Activated CD8-positive, alpha-beta memory T cell treated with anti-CD3 and anti-CD28 coated beads, Interleukin-2, amount 10 ng/mL, durations not matched to agents 7 days and 5 days (primary cell): ENCODE results near the gene ANK3. TPM values are rescaled to one million over a fixed set of nuclear protein-coding genes. Genes with fewer than 3 reads are reported as not detected.

Source experiments
- ATAC-seq: fragments of 150-1000 bp; cut with Tn5 transposase; one replicate; pipeline ENCODE4 v1.10.0; 2021; ENCODE audit warnings: moderate library complexity
- CTCF ChIA-PET: fragments of 350-600 bp; sonication (Branson Sonifier 250); formaldehyde crosslinking; loops from one replicate; lab custom pipeline; 2021; ENCODE audit warnings: antibody characterized with exemption; lab: Charles Lee
- DNase-seq: peaks from one replicate; pipeline ENCODE4 v3.0.0-alpha.2; 2020
- H3K27ac Mint-ChIP-seq: one replicate; pipeline ENCODE4 v1.8.0; 2021; ENCODE audit warnings: mild to moderate bottlenecking, mixed read lengths
- H3K27me3 Mint-ChIP-seq: one replicate; pipeline ENCODE4 v1.8.0; 2021; ENCODE audit warnings: mixed read lengths
- H3K36me3 Mint-ChIP-seq: one replicate; pipeline ENCODE4 v1.8.0; 2021; ENCODE audit warnings: mild to moderate bottlenecking, mixed read lengths
- H3K4me1 Mint-ChIP-seq: one replicate; pipeline ENCODE4 v1.8.0; 2021; ENCODE audit warnings: mixed read lengths
- H3K4me3 Mint-ChIP-seq: one replicate; pipeline ENCODE4 v1.8.0; 2021; ENCODE audit warnings: mild to moderate bottlenecking, moderate library complexity, mixed read lengths
- H3K9me3 Mint-ChIP-seq: one replicate; pipeline ENCODE4 v1.8.0; 2022; ENCODE audit warnings: low read depth, mixed read lengths
- total RNA-seq, 2 experiments: library from RNA; stranded (reverse); gene quantifications; one replicate each; pipeline ENCODE4 v1.2.3, GENCODE V29; 2021

ANK3 gene
- total RNA-seq, 2 experiments from 2014 or later = 2.9 to 10.6 TPM

- CTCF ChIA-PET = no interaction called here
- Mint-ChIP-seq H3K4me3 (no peak overlapping the region), H3K27me3 (no peaks in the 10 kb centered on the region), H3K36me3 (no peaks in the 10 kb centered on the region), H3K27ac (no peak overlapping the region), H3K4me1 (no peaks in the 10 kb centered on the region), H3K9me3 (no peaks in the 10 kb centered on the region)
- ATAC-seq (no peak), DNase-seq (no peak)
These were observed 26.5 kb downstream of the ANK3 start for GRCh38 chr10:60363187-60363586.

- DNase-seq (no peak), ATAC-seq (no peak)
- CTCF ChIA-PET = no interaction called here
- no peaks in the 10 kb centered on the region for H3K27me3 Mint-ChIP-seq
- no peak overlapping the region for H3K4me3 Mint-ChIP-seq
- no peaks in the 10 kb centered on the region for H3K4me1 Mint-ChIP-seq
- no peak overlapping the region for H3K27ac Mint-ChIP-seq
- H3K9me3 Mint-ChIP-seq = no peaks in the 10 kb centered on the region
- no peaks in the 10 kb centered on the region for H3K36me3 Mint-ChIP-seq
These were observed 27.2 kb downstream of the ANK3 start for GRCh38 chr10:60362461-60362860.

- no peak for DNase-seq
- no peak overlapping the region for H3K4me3 Mint-ChIP-seq
- H3K36me3 Mint-ChIP-seq = no peaks in the 10 kb centered on the region
- H3K9me3 Mint-ChIP-seq = no peaks in the 10 kb centered on the region
- H3K4me1 Mint-ChIP-seq = no peaks in the 10 kb centered on the region
- CTCF ChIA-PET = no interaction called here
- H3K27me3 Mint-ChIP-seq = peaks cover 4% of the 10 kb centered on the region
- ATAC-seq = no peak
- no peak overlapping the region for H3K27ac Mint-ChIP-seq
These were observed 30.6 kb downstream of the ANK3 start for GRCh38 chr10:60359066-60359465.

GRCh38 chr10:60358282-60358681, 31.4 kb downstream of the ANK3 start:
- H3K9me3 Mint-ChIP-seq = no peaks in the 10 kb centered on the region
- H3K4me1 Mint-ChIP-seq = no peaks in the 10 kb centered on the region
- CTCF ChIA-PET = no interaction called here
- no peaks in the 10 kb centered on the region for H3K36me3 Mint-ChIP-seq
- no peak for ATAC-seq
- no peak overlapping the region for H3K4me3 Mint-ChIP-seq
- no peak for DNase-seq
- H3K27ac Mint-ChIP-seq = no peak overlapping the region
- H3K27me3 Mint-ChIP-seq = peaks cover 4% of the 10 kb centered on the region

GRCh38 chr10:60353519-60354258, 36.0 kb downstream of the ANK3 start:
- CTCF ChIA-PET = no interaction called here
- Mint-ChIP-seq H3K9me3 (no peaks in the 10 kb centered on the region), H3K36me3 (no peaks in the 10 kb centered on the region), H3K4me1 (no peaks in the 10 kb centered on the region), H3K4me3 (no peak overlapping the region), H3K27me3 (peaks cover 4% of the 10 kb centered on the region), H3K27ac (no peak overlapping the region)
- ATAC-seq = no peak
- DNase-seq = no peak

- Mint-ChIP-seq H3K36me3 (no peaks in the 10 kb centered on the region), H3K27ac (no peak overlapping the region), H3K4me3 (no peak overlapping the region), H3K4me1 (no peaks in the 10 kb centered on the region), H3K9me3 (no peaks in the 10 kb centered on the region), H3K27me3 (peaks cover 4% of the 10 kb centered on the region)
- DNase-seq (no peak), ATAC-seq (no peak)
- CTCF ChIA-PET = no interaction called here
These were observed 37.6 kb downstream of the ANK3 start for GRCh38 chr10:60352105-60352504.

- H3K27ac Mint-ChIP-seq = no peak overlapping the region
- H3K27me3 Mint-ChIP-seq = peaks cover 4% of the 10 kb centered on the region
- no peaks in the 10 kb centered on the region for H3K4me1 Mint-ChIP-seq
- ATAC-seq (no peak), DNase-seq (no peak)
- H3K36me3 Mint-ChIP-seq = no peaks in the 10 kb centered on the region
- H3K9me3 Mint-ChIP-seq = no peaks in the 10 kb centered on the region
- CTCF ChIA-PET = no interaction called here
- no peak overlapping the region for H3K4me3 Mint-ChIP-seq
These were observed 38.4 kb downstream of the ANK3 start for GRCh38 chr10:60351191-60351853.

- CTCF ChIA-PET = no interaction called here
- H3K27me3 Mint-ChIP-seq = peaks cover under 1% of the 10 kb centered on the region
- no peak overlapping the region for H3K27ac Mint-ChIP-seq
- H3K36me3 Mint-ChIP-seq = no peaks in the 10 kb centered on the region
- H3K9me3 Mint-ChIP-seq = no peaks in the 10 kb centered on the region
- no peak overlapping the region for H3K4me3 Mint-ChIP-seq
- DNase-seq (no peak), ATAC-seq (no peak)
- H3K4me1 Mint-ChIP-seq = no peaks in the 10 kb centered on the region
These were observed 39.3 kb downstream of the ANK3 start for GRCh38 chr10:60350400-60350799.

- no peak for DNase-seq
- H3K27me3 Mint-ChIP-seq = no peaks in the 10 kb centered on the region
- ATAC-seq = no peak
- CTCF ChIA-PET = no interaction called here
- H3K4me3 Mint-ChIP-seq = no peak overlapping the region
- H3K36me3 Mint-ChIP-seq = no peaks in the 10 kb centered on the region
- H3K4me1 Mint-ChIP-seq = no peaks in the 10 kb centered on the region
- H3K27ac Mint-ChIP-seq = no peak overlapping the region
- H3K9me3 Mint-ChIP-seq = no peaks in the 10 kb centered on the region
These were observed 40.2 kb downstream of the ANK3 start for GRCh38 chr10:60349426-60349825.

GRCh38 chr10:60348982-60349381, 40.7 kb downstream of the ANK3 start:
- H3K4me1 Mint-ChIP-seq = no peaks in the 10 kb centered on the region
- ATAC-seq (no peak), DNase-seq (no peak)
- H3K9me3 Mint-ChIP-seq = no peaks in the 10 kb centered on the region
- CTCF ChIA-PET = no interaction called here
- no peaks in the 10 kb centered on the region for H3K27me3 Mint-ChIP-seq
- no peaks in the 10 kb centered on the region for H3K36me3 Mint-ChIP-seq
- H3K27ac Mint-ChIP-seq = no peak overlapping the region
- no peak overlapping the region for H3K4me3 Mint-ChIP-seq

GRCh38 chr10:60347270-60347669, 42.4 kb downstream of the ANK3 start:
- CTCF ChIA-PET = no interaction called here
- H3K27me3 Mint-ChIP-seq = no peaks in the 10 kb centered on the region
- DNase-seq = no peak
- no peak overlapping the region for H3K4me3 Mint-ChIP-seq
- H3K27ac Mint-ChIP-seq = no peak overlapping the region
- no peak for ATAC-seq
- no peaks in the 10 kb centered on the region for H3K4me1 Mint-ChIP-seq
- no peaks in the 10 kb centered on the region for H3K36me3 Mint-ChIP-seq
- H3K9me3 Mint-ChIP-seq = no peaks in the 10 kb centered on the region

- H3K4me3 Mint-ChIP-seq = no peak overlapping the region
- H3K9me3 Mint-ChIP-seq = no peaks in the 10 kb centered on the region
- CTCF ChIA-PET = no interaction called here
These were observed 43.0 kb downstream of the ANK3 start for GRCh38 chr10:60346661-60347060.

GRCh38 chr10:60343254-60343653, 46.4 kb downstream of the ANK3 start:
- H3K4me1 Mint-ChIP-seq = no peaks in the 10 kb centered on the region
- DNase-seq (no peak), ATAC-seq (no peak)
- H3K9me3 Mint-ChIP-seq = no peaks in the 10 kb centered on the region
- CTCF ChIA-PET = no interaction called here
- no peaks in the 10 kb centered on the region for H3K36me3 Mint-ChIP-seq
- no peak overlapping the region for H3K4me3 Mint-ChIP-seq
- no peak overlapping the region for H3K27ac Mint-ChIP-seq
- H3K27me3 Mint-ChIP-seq = no peaks in the 10 kb centered on the region

More at GRCh38 chr10:60346661-60347060, 43.0 kb downstream of the ANK3 start:
- Mint-ChIP-seq H3K36me3 (no peaks in the 10 kb centered on the region), H3K4me1 (no peaks in the 10 kb centered on the region), H3K27me3 (no peaks in the 10 kb centered on the region), H3K27ac (no peak overlapping the region)
- ATAC-seq (no peak), DNase-seq (no peak)

GRCh38 chr10:60341969-60342368, 47.7 kb downstream of the ANK3 start:
- no peak overlapping the region for H3K27ac Mint-ChIP-seq
- ATAC-seq (no peak), DNase-seq (no peak)
- H3K4me3 Mint-ChIP-seq = no peak overlapping the region
- no peaks in the 10 kb centered on the region for H3K9me3 Mint-ChIP-seq
- CTCF ChIA-PET = no interaction called here
- H3K4me1 Mint-ChIP-seq = no peaks in the 10 kb centered on the region
- H3K36me3 Mint-ChIP-seq = no peaks in the 10 kb centered on the region
- no peaks in the 10 kb centered on the region for H3K27me3 Mint-ChIP-seq
